ENCODE results near the gene TENM4.

Gene TENM4

DNA sequence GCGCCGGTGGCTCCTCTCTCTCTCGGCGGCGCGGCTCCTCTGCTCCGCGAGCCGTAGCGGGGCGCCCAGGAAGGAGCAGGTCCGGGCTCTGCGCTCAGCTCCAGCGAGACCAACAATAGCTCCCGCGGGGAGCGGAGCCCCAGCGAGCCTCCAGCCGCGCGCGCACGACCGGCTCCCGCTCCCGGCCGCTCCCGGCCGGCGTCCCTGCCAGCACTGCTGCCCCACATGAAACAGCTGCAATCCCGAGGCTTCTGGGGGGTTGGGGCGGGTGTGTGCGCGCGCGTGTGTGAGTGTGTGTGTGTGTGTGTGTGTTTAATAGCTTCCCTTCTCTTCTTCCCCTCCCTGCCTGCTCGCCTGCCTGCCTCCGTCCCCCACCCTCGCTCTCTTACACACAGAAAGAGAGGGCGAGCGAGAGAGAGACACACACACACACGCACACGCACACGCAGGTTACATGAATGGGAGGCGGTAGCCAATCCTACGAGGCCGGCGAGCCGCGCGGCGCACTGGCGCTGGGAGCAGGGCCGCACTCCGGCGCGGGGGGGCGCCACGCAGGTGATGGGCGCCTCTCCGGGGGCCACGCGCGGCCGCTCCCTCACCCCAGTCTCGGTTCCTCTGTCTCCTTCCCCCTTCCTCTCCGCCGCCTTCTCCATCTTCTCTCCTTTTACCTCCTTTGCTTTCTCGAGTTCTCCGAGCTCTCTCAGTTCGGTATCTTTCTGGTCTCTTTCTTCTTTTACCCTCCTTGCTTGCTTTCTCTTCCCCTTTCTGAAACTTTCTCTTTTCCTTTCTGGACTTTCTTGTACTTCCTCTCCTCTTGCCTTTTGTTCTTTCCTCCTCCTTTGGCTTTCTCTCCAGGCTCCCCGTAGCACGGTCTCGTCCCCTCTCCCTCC lies at the start of gene TENM4:
Gene TENM4, minus strand, starts transcription at position 460 of the 890 bp plus-strand sequence. CDS start 371,086 bp downstream, outside the sequence.
- DNase-seq = peak in 1 of 2 donors; percentile 70

DNA sequence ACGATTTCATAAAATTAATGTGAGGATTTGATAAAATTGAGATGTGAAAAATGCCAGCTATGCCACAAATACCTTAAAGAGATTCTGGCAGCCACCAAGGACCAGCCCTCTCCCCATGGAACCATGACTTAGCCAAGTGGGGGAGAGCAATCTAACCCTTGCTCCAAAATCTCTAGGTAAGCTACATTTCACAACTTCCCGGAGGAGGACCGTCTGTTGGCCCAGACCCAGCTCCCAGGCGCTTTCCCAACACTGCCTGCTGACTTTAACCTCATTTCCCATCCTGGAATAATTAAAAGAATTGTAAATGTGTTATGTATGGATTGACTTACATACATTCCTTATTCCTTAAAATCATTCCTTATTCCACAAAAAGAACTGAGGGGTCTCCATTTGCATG lies 47.5 kb upstream of the TENM4 start:
- DNase-seq = no peak

GRCh38 chr11:79487412-79487811 lies 46.6 kb upstream of the TENM4 start:
- no peak for DNase-seq

GRCh38 chr11:79486242-79486984 lies 45.6 kb upstream of the TENM4 start:
- DNase-seq = no peak

GRCh38 chr11:79485694-79486093 lies 44.9 kb upstream of the TENM4 start:
- DNase-seq = no peak

- no peak for DNase-seq
Measured at GRCh38 chr11:79484872-79485271, 44.0 kb upstream of the TENM4 start.

GRCh38 chr11:79482800-79483199 lies 42.0 kb upstream of the TENM4 start:
- DNase-seq = peak; percentile 1 to 15

GRCh38 chr11:79481795-79482194 lies 41.0 kb upstream of the TENM4 start:
- no peak for DNase-seq

GRCh38 chr11:79480864-79481263 lies 40.0 kb upstream of the TENM4 start:
- DNase-seq = no peak

GRCh38 chr11:79472819-79473529 lies 32.1 kb upstream of the TENM4 start:
- DNase-seq = no peak

- no peak for DNase-seq
Measured at GRCh38 chr11:79471071-79471844, 30.4 kb upstream of the TENM4 start.

DNA sequence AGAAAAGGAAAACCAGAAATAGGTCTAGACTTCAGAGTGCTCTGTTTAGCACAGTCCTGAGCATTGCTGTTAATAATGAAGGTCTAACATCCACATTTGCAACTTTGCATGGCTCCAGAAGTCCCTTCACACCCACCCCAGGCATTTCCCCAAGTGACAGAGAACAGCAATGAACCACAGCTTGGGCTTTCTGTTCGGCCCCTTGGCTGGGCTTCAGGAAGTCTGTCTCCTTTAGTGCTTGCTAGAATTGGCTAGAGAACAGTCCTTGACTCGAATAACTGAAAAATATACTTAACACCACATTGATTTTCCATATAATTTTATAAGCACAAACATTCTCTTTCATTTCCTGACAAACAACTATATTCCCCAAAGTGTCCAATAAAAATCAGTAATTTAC lies 29.3 kb upstream of the TENM4 start:
- no peak for DNase-seq

GRCh38 chr11:79467761-79468160 lies 26.9 kb upstream of the TENM4 start:
- DNase-seq = no peak

- DNase-seq = no peak
Measured at GRCh38 chr11:79466411-79466810, 25.6 kb upstream of the TENM4 start.

DNA sequence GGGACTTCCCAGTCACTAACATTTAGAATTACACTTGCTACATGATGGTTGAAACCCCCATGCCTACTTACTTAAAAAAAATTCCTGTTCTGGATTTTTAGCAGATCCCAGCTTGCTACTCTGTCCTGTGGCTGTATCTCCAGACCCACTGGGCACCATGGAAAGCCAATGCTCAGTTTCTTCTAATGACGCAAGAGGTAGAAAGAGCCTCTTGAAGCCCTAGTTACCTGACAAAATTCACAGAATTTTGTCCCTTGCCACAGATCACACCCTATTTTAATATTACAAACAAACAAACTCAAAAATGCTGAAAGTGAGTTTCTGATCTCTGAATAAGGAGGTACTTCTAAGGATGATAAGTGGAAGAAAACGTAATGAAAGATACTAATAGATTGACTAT lies 24.3 kb upstream of the TENM4 start:
- DNase-seq = no peak

GRCh38 chr11:79461666-79462645 lies 21.1 kb upstream of the TENM4 start:
- no peak for DNase-seq

DNA sequence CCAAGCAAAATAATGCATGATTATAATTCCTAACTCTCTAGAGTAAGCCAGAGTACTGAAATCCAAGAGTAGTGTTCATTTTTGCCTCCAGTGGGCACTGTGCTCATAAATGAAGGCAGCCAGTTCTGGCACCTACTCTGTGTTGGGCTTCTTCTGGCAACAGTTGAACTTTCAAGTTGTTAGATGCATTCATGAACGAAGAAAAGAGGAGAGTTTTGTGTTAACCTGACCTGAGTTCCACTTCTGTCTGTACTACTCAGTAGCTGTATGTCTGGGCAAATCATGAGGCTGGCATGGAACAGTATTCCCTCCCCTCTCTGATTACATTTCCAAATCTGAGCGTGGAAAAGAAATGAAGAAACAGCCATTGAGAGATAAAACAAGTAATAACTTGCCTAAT lies 20.3 kb upstream of the TENM4 start:
- no peak for DNase-seq

DNA sequence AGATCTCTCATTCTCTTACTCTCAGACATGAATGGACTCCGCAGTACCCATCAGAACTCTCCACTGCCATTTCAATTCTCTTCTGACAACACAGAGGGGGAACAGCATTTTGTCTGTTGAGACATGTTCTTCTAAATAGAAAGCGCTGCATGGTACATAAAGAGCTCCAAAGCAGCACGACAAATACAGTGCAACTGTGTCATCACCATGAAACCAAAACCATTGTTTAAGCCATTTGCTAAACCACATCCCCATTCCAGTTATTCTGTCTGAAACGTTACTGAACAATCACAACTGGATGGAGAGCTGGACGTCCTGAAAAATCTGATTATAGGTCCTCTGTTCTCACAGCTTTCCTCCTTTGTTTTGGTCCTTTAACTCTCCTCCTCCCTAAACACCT lies 17.9 kb upstream of the TENM4 start:
- no peak for DNase-seq

DNA sequence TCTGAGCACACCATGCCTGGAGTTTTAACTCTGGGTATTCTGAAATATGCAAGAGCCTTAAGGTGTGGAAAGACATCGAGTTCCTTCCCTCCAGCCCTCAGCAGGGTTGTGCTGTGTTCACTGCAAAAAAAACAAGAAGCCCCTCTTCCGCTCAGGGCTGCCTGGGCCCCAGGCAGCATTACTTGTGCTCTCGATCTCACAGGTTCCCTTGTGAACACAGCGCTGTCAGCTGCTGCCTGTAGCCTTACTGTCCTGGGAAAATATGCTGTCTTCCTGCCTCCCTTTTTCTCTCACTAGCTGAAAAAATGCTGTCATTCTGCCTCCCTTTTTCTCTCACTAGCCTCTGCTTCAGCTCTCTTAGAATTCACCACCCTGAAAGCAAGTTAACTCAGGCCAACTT lies 15.7 kb upstream of the TENM4 start:
- DNase-seq = no peak

DNA sequence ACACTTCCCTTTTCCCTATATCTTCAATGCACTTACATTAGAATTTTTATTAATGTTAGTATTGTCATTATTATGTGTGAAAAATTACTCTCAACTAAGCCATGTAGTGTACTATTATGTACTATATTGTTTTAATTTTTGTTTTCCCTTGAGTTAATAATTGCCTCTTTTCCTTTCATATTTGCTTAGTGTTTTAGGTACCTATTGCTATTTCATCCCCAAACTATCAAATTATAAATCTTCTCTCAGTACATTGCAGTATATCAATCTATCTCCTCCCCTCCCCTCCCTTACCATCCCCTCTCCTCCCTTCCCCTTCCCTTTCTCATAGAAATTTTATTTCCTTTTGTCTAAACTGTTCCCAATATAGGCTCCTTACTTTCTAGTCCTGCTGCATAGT lies 12.8 kb upstream of the TENM4 start:
- DNase-seq = no peak

GRCh38 chr11:79449040-79449439 lies 8.2 kb upstream of the TENM4 start:
- DNase-seq = no peak

Measured in CD4-positive, alpha-beta T cell treated with Interleukin-1 beta for 1 hour (primary cell).